GM23338 (cell line): ENCODE measurements around the gene SULF2. TPM values are rescaled to one million over a fixed set of nuclear protein-coding genes. Genes with fewer than 3 reads are reported as not detected.
"Not testable (repeated sequence)": the region's sequence is repeated elsewhere in the genome, so short reads cannot be mapped to it uniquely, and the experiment has no call there.

Source experiments
- ATAC-seq: fragments of 200-7000 bp; cut with Tn5 transposase; 3 replicates; pipeline ENCODE4 v1.9.1; 2020
- DNase-seq: peaks from one replicate; pipeline ENCODE4 v3.0.0-alpha.2; 2015; ENCODE audit warnings: low spot score
- H2AFZ ChIP-seq: fragments of 200-600 bp; sonication (generic); 2 replicates; pipeline ENCODE4 v1.8.0; 2016; ENCODE audit warnings: antibody characterized with exemption, mild to moderate bottlenecking, moderate library complexity
- H3F3A ChIP-seq: fragments of 200-600 bp; sonication (generic); replicated peaks from 2 replicates; pipeline ENCODE4 v1.8.0; 2017; ENCODE audit warnings: antibody characterized with exemption, mixed run types, low read depth
- H3K27ac ChIP-seq: fragments of 200-600 bp; sonication (generic); 2 replicates; pipeline ENCODE4 v1.6.1; 2016; ENCODE audit warnings: low read depth
- H3K27me3 ChIP-seq: fragments of 200-600 bp; sonication (generic); 2 replicates; pipeline ENCODE4 v1.8.0; 2016; ENCODE audit warnings: mild to moderate bottlenecking, mixed run types, moderate library complexity; ENCODE audit not compliant: insufficient read depth
- H3K36me3 ChIP-seq: fragments of 200-600 bp; sonication (generic); 2 replicates; pipeline ENCODE4 v1.8.0; 2016; ENCODE audit warnings: mild to moderate bottlenecking; ENCODE audit not compliant: insufficient read depth
- H3K4me1 ChIP-seq: fragments of 200-600 bp; sonication (generic); 2 replicates; pipeline ENCODE4 v1.8.0; 2016; ENCODE audit warnings: mild to moderate bottlenecking, moderate library complexity; ENCODE audit not compliant: insufficient read depth
- H3K4me2 ChIP-seq: fragments of 200-600 bp; sonication (generic); 2 replicates; pipeline ENCODE4 v1.7.1; 2017; ENCODE audit warnings: mixed run types
- H3K4me3 ChIP-seq: fragments of 200-600 bp; sonication (generic); 2 replicates; pipeline ENCODE4 v1.6.1; 2016; ENCODE audit warnings: mixed run types
- H3K79me2 ChIP-seq: fragments of 200-600 bp; sonication (generic); replicated peaks from 2 replicates; pipeline ENCODE4 v1.8.0; 2017; ENCODE audit warnings: mild to moderate bottlenecking; ENCODE audit not compliant: insufficient read depth
- H3K9me2 ChIP-seq: fragments of 200-600 bp; sonication (generic); 2 replicates; pipeline ENCODE4 v1.8.0; 2017; ENCODE audit not compliant: insufficient read depth
- H4K20me1 ChIP-seq: fragments of 200-600 bp; sonication (generic); replicated peaks from 2 replicates; pipeline ENCODE4 v1.8.0; 2017; ENCODE audit warnings: mild to moderate bottlenecking; ENCODE audit not compliant: insufficient read depth
- H3K27ac Mint-ChIP-seq: 2 replicates; pipeline ENCODE4 v1.8.0; 2020; ENCODE audit warnings: inconsistent platforms, mild to moderate bottlenecking, moderate library complexity, mixed read lengths
- H3K27me3 Mint-ChIP-seq: 3 replicates; pipeline ENCODE4 v1.8.0; 2022; ENCODE audit warnings: low read depth, mild to moderate bottlenecking, moderate library complexity, mixed read lengths, inconsistent platforms; ENCODE audit not compliant: insufficient read depth, poor library complexity
- H3K36me3 Mint-ChIP-seq: 3 replicates; pipeline ENCODE4 v1.8.0; 2021; ENCODE audit warnings: low read depth, mild to moderate bottlenecking, inconsistent platforms, moderate library complexity, mixed read lengths
- H3K4me1 Mint-ChIP-seq: 3 replicates; pipeline ENCODE4 v1.8.0; 2020; ENCODE audit warnings: mild to moderate bottlenecking, inconsistent platforms, mixed read lengths
- H3K4me3 Mint-ChIP-seq: 3 replicates; pipeline ENCODE4 v1.8.0; 2021; ENCODE audit warnings: moderate library complexity, mild to moderate bottlenecking, inconsistent platforms, mixed read lengths
- H3K9me3 Mint-ChIP-seq: 3 replicates; pipeline ENCODE4 v1.8.0; 2020; ENCODE audit warnings: moderate library complexity, mild to moderate bottlenecking, inconsistent platforms, mixed read lengths
- CREB1 ChIP-seq: fragments of 250-450 bp; sonication (Bioruptor Pico); IDR thresholded peaks from 2 replicates; pipeline ENCODE4 v1.5.0; 2020; ENCODE audit warnings: low read depth, mild to moderate bottlenecking, moderate library complexity
- EZH2 ChIP-seq: fragments of 200-600 bp; sonication (generic); IDR thresholded peaks from one replicate; pipeline ENCODE4 v1.8.0; 2017; ENCODE audit warnings: antibody characterized with exemption, mild to moderate bottlenecking, low read depth; ENCODE audit not compliant: unreplicated experiment
- NANOG ChIP-seq: IDR thresholded peaks from 2 replicates; pipeline ENCODE4 v1.6.1; 2016; ENCODE audit warnings: antibody characterized with exemption, borderline replicate concordance
- POLR2AphosphoS5 ChIP-seq: IDR thresholded peaks from 2 replicates; pipeline ENCODE4 v1.6.1; 2016; ENCODE audit warnings: antibody characterized with exemption, low read depth
- ZNF462 ChIP-seq: fragments of 250-450 bp; sonication (Bioruptor Pico); IDR thresholded peaks from 2 replicates; pipeline ENCODE4 v1.5.0; 2020; ENCODE audit warnings: mild to moderate bottlenecking, moderate library complexity
- polyA plus RNA-seq: library from polyadenylated mRNA; unstranded; fragments of >200 nt; fragmentation: Nextera tagmentation; extraction: Ambion mirVana; gene quantifications from 2 replicates; pipeline ENCODE4 v1.2.1, GENCODE V29; 2016
- total RNA-seq: library from RNA; depleted of rRNA; stranded (reverse); fragments of >200 nt; shearing (Covaris generic); gene quantifications from 2 replicates; pipeline ENCODE4 v1.2.3, GENCODE V29; 2014

The SULF2 gene
- total and polyA plus RNA-seq, 2 experiments from 2014 or later = 9.5 to 20.7 TPM

GRCh38 chr20:47825011-47825762 is 39.9 kb upstream of the SULF2 start (continued):
- no peak for TF ChIP-seq NANOG
- TF ChIP-seq CREB1 (CRISPR knock-in tag) = no peak
- TF ChIP-seq POLR2AphosphoS5 = no peak
- no peak for TF ChIP-seq ZNF462 (CRISPR knock-in tag)
- TF ChIP-seq EZH2 = no peak

- H3K27ac Mint-ChIP-seq, H3K27me3 Mint-ChIP-seq: not testable (repeated sequence)
Observed at GRCh38 chr20:47823941-47824340, 38.7 kb upstream of the SULF2 start.

More at GRCh38 chr20:47823941-47824340, 38.7 kb upstream of the SULF2 start:
- H3K4me3 Mint-ChIP-seq, H3K27me3 ChIP-seq, H3K4me3 ChIP-seq, ATAC-seq, H3K9me3 Mint-ChIP-seq, H3K4me1 ChIP-seq, H3K4me2 ChIP-seq, H3F3A ChIP-seq, H4K20me1 ChIP-seq, H3K36me3 Mint-ChIP-seq, DNase-seq, H3K79me2 ChIP-seq, H3K9me2 ChIP-seq, H3K27ac ChIP-seq, H2AFZ ChIP-seq, H3K36me3 ChIP-seq: not testable (repeated sequence)
- H3K4me1 Mint-ChIP-seq = peaks cover 10% of the 10 kb centered on the region
